ENCODE results near the gene ITIH3.

The ITIH3 gene

GRCh38 chr3:52783211-52783555 lies 11.4 kb upstream of the ITIH3 start:
- Histone ChIP-seq H3K27ac (ENCODE audit: low read depth, low read length) (no peak overlapping the region), H3K4me1 (ENCODE audit: control insufficient read depth, insufficient read depth, low read length) (no peaks in the 10 kb centered on the region), H3K36me3 (ENCODE audit: control insufficient read depth, insufficient read depth, low read length) (no peaks in the 10 kb centered on the region), H3K9ac (ENCODE audit: low read length) (no peak overlapping the region), H3K4me3 (ENCODE audit: low read length) (no peak overlapping the region), H3K27me3 (ENCODE audit: control insufficient read depth, insufficient read depth, low read length) (peaks cover 3% of the 10 kb centered on the region)

GRCh38 chr3:52784021-52784621 lies 10.5 kb upstream of the ITIH3 start:
- Histone ChIP-seq H3K36me3 (ENCODE audit: control insufficient read depth, insufficient read depth, low read length) (no peaks in the 10 kb centered on the region), H3K27me3 (ENCODE audit: control insufficient read depth, insufficient read depth, low read length) (peaks cover 3% of the 10 kb centered on the region), H3K9ac (ENCODE audit: low read length) (no peak overlapping the region), H3K27ac (ENCODE audit: low read depth, low read length) (no peak overlapping the region), H3K4me3 (ENCODE audit: low read length) (no peak overlapping the region), H3K4me1 (ENCODE audit: control insufficient read depth, insufficient read depth, low read length) (no peaks in the 10 kb centered on the region)

GRCh38 chr3:52784931-52785590 lies 9.5 kb upstream of the ITIH3 start:
- H3K4me1 ChIP-seq (ENCODE audit: control insufficient read depth, insufficient read depth, low read length), result no peaks in the 10 kb centered on the region
- H3K27me3 ChIP-seq (ENCODE audit: control insufficient read depth, insufficient read depth, low read length), result no peaks in the 10 kb centered on the region
- no peaks in the 10 kb centered on the region for H3K36me3 ChIP-seq (ENCODE audit: control insufficient read depth, insufficient read depth, low read length)
- H3K27ac ChIP-seq (ENCODE audit: low read depth, low read length), result no peak overlapping the region
- no peak overlapping the region for H3K9ac ChIP-seq (ENCODE audit: low read length)
- no peak overlapping the region for H3K4me3 ChIP-seq (ENCODE audit: low read length)

- no peaks in the 10 kb centered on the region for H3K36me3 ChIP-seq (ENCODE audit: control insufficient read depth, insufficient read depth, low read length)
- no peaks in the 10 kb centered on the region for H3K27me3 ChIP-seq (ENCODE audit: control insufficient read depth, insufficient read depth, low read length)
- no peak overlapping the region for H3K9ac ChIP-seq (ENCODE audit: low read length)
- H3K4me3 ChIP-seq (ENCODE audit: low read length), result no peak overlapping the region
- no peak overlapping the region for H3K27ac ChIP-seq (ENCODE audit: low read depth, low read length)
- no peaks in the 10 kb centered on the region for H3K4me1 ChIP-seq (ENCODE audit: control insufficient read depth, insufficient read depth, low read length)
These were observed 8.0 kb upstream of the ITIH3 start for GRCh38 chr3:52786330-52787215.

GRCh38 chr3:52787246-52787645 lies 7.3 kb upstream of the ITIH3 start:
- H3K36me3 ChIP-seq (ENCODE audit: control insufficient read depth, insufficient read depth, low read length), result no peaks in the 10 kb centered on the region
- no peaks in the 10 kb centered on the region for H3K4me1 ChIP-seq (ENCODE audit: control insufficient read depth, insufficient read depth, low read length)
- no peaks in the 10 kb centered on the region for H3K27me3 ChIP-seq (ENCODE audit: control insufficient read depth, insufficient read depth, low read length)
- H3K9ac ChIP-seq (ENCODE audit: low read length), result no peak overlapping the region
- H3K4me3 ChIP-seq (ENCODE audit: low read length), result no peak overlapping the region
- H3K27ac ChIP-seq (ENCODE audit: low read depth, low read length), result no peak overlapping the region

GRCh38 chr3:52787672-52788625 lies 6.6 kb upstream of the ITIH3 start:
- Histone ChIP-seq H3K27ac (ENCODE audit: low read depth, low read length) (no peak overlapping the region), H3K36me3 (ENCODE audit: control insufficient read depth, insufficient read depth, low read length) (no peaks in the 10 kb centered on the region), H3K9ac (ENCODE audit: low read length) (no peak overlapping the region), H3K4me3 (ENCODE audit: low read length) (no peak overlapping the region), H3K27me3 (ENCODE audit: control insufficient read depth, insufficient read depth, low read length) (no peaks in the 10 kb centered on the region), H3K4me1 (ENCODE audit: control insufficient read depth, insufficient read depth, low read length) (no peaks in the 10 kb centered on the region)

GRCh38 chr3:52788890-52789745 lies 5.5 kb upstream of the ITIH3 start:
- no peak overlapping the region for H3K4me3 ChIP-seq (ENCODE audit: low read length)
- no peaks in the 10 kb centered on the region for H3K27me3 ChIP-seq (ENCODE audit: control insufficient read depth, insufficient read depth, low read length)
- H3K36me3 ChIP-seq (ENCODE audit: control insufficient read depth, insufficient read depth, low read length), result no peaks in the 10 kb centered on the region
- no peaks in the 10 kb centered on the region for H3K4me1 ChIP-seq (ENCODE audit: control insufficient read depth, insufficient read depth, low read length)
- H3K9ac ChIP-seq (ENCODE audit: low read length), result no peak overlapping the region
- H3K27ac ChIP-seq (ENCODE audit: low read depth, low read length), result no peak overlapping the region

GRCh38 chr3:52789746-52790040 lies 4.9 kb upstream of the ITIH3 start:
- Histone ChIP-seq H3K4me1 (ENCODE audit: control insufficient read depth, insufficient read depth, low read length) (no peaks in the 10 kb centered on the region), H3K27ac (ENCODE audit: low read depth, low read length) (no peak overlapping the region), H3K4me3 (ENCODE audit: low read length) (no peak overlapping the region), H3K36me3 (ENCODE audit: control insufficient read depth, insufficient read depth, low read length) (no peaks in the 10 kb centered on the region), H3K9ac (ENCODE audit: low read length) (no peak overlapping the region), H3K27me3 (ENCODE audit: control insufficient read depth, insufficient read depth, low read length) (no peaks in the 10 kb centered on the region)

- Histone ChIP-seq H3K36me3 (ENCODE audit: control insufficient read depth, insufficient read depth, low read length) (no peaks in the 10 kb centered on the region), H3K27ac (ENCODE audit: low read depth, low read length) (no peak overlapping the region), H3K4me1 (ENCODE audit: control insufficient read depth, insufficient read depth, low read length) (no peaks in the 10 kb centered on the region), H3K27me3 (ENCODE audit: control insufficient read depth, insufficient read depth, low read length) (no peaks in the 10 kb centered on the region), H3K4me3 (ENCODE audit: low read length) (no peak overlapping the region), H3K9ac (ENCODE audit: low read length) (no peak overlapping the region)
These were observed 4.3 kb upstream of the ITIH3 start for GRCh38 chr3:52790337-52790736.

GRCh38 chr3:52790741-52791140 lies 3.9 kb upstream of the ITIH3 start:
- Histone ChIP-seq H3K4me3 (ENCODE audit: low read length) (no peak overlapping the region), H3K9ac (ENCODE audit: low read length) (no peak overlapping the region), H3K27ac (ENCODE audit: low read depth, low read length) (no peak overlapping the region), H3K27me3 (ENCODE audit: control insufficient read depth, insufficient read depth, low read length) (no peaks in the 10 kb centered on the region), H3K36me3 (ENCODE audit: control insufficient read depth, insufficient read depth, low read length) (no peaks in the 10 kb centered on the region), H3K4me1 (ENCODE audit: control insufficient read depth, insufficient read depth, low read length) (no peaks in the 10 kb centered on the region)

GRCh38 chr3:52791366-52791765 lies 3.2 kb upstream of the ITIH3 start:
- Histone ChIP-seq H3K9ac (ENCODE audit: low read length) (no peak overlapping the region), H3K4me3 (ENCODE audit: low read length) (no peak overlapping the region), H3K4me1 (ENCODE audit: control insufficient read depth, insufficient read depth, low read length) (no peaks in the 10 kb centered on the region), H3K36me3 (ENCODE audit: control insufficient read depth, insufficient read depth, low read length) (no peaks in the 10 kb centered on the region), H3K27ac (ENCODE audit: low read depth, low read length) (no peak overlapping the region), H3K27me3 (ENCODE audit: control insufficient read depth, insufficient read depth, low read length) (no peaks in the 10 kb centered on the region)
